ENCODE measurements around the gene ALKBH2.

DNA sequence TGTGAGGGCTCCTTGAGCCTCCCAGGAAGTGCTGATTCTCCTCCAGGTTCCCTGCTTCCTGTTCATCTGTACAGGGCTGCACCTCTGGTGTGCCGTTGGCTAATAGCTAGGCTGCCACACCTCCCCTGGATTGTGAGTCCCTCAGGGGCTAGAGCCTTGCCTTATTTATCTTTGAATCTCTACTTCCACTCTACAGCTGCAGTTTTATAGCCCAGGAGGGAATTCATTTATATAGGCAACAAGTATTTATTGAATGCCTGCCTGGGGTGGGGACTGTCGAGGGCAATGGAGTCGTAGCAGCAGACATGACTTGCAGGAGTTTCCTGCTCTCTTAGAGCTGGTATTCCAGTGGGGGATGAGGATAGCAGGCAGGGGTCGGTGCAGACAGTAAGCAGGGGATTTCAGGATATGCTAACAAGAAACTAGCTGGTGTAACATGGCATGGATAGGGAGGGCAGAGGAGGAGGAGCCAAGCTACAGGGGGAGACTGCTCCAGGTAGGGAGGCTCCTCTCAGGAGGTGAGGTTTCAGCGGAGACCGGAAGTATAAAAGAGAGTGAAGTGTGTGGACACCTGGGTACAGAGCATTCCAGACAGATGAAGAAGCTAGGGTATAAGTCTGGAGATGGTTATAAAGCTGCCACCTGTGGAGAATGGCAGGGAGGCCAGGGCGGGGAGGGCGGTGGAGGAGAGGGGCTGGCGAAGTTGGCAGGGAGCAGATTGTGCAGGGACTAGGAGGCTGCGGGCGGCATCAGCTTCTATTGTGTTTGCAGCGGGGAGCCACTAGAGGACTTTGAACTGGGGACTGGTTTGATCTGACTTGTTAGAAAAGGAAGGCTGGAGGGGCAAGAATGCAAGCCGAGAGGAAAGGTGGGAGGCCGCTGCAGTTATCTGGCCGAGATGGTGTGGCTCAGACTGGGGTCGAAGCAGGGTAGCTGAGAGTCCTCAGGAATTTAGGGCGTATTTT lies 23.7 kb downstream of the ALKBH2 start:
- no peak for TF ChIP-seq EZH2phosphoT487 (IDR thresholded peaks at IDR 0.05; ENCODE audit: low read depth, severe bottlenecking, unreplicated experiment)
- TF ChIP-seq, protein P1, sequence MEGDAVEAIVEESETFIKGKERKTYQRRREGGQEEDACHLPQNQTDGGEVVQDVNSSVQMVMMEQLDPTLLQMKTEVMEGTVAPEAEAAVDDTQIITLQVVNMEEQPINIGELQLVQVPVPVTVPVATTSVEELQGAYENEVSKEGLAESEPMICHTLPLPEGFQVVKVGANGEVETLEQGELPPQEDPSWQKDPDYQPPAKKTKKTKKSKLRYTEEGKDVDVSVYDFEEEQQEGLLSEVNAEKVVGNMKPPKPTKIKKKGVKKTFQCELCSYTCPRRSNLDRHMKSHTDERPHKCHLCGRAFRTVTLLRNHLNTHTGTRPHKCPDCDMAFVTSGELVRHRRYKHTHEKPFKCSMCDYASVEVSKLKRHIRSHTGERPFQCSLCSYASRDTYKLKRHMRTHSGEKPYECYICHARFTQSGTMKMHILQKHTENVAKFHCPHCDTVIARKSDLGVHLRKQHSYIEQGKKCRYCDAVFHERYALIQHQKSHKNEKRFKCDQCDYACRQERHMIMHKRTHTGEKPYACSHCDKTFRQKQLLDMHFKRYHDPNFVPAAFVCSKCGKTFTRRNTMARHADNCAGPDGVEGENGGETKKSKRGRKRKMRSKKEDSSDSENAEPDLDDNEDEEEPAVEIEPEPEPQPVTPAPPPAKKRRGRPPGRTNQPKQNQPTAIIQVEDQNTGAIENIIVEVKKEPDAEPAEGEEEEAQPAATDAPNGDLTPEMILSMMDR (IDR thresholded peaks at IDR 0.05; ENCODE audit: poor library complexity) = no peak
